ENCODE measurements around the gene TRIOBP.

The TRIOBP gene

GRCh38 chr22:37822079-37822833 lies 125.4 kb downstream of the TRIOBP start:
- no peak for DNase-seq (ENCODE audit: low read depth in 3 of 3, low spot score in 1 of 3)

- DNase-seq (ENCODE audit: low read depth in 3 of 3, low spot score in 1 of 3) = no peak
Measured at GRCh38 chr22:37823134-37823985, 126.5 kb downstream of the TRIOBP start, which contains the start of gene GALR3. TSS of gene GALR3 (plus strand) at chr22:37823382. CDS start at chr22:37823407, 25 bp downstream.

DNA sequence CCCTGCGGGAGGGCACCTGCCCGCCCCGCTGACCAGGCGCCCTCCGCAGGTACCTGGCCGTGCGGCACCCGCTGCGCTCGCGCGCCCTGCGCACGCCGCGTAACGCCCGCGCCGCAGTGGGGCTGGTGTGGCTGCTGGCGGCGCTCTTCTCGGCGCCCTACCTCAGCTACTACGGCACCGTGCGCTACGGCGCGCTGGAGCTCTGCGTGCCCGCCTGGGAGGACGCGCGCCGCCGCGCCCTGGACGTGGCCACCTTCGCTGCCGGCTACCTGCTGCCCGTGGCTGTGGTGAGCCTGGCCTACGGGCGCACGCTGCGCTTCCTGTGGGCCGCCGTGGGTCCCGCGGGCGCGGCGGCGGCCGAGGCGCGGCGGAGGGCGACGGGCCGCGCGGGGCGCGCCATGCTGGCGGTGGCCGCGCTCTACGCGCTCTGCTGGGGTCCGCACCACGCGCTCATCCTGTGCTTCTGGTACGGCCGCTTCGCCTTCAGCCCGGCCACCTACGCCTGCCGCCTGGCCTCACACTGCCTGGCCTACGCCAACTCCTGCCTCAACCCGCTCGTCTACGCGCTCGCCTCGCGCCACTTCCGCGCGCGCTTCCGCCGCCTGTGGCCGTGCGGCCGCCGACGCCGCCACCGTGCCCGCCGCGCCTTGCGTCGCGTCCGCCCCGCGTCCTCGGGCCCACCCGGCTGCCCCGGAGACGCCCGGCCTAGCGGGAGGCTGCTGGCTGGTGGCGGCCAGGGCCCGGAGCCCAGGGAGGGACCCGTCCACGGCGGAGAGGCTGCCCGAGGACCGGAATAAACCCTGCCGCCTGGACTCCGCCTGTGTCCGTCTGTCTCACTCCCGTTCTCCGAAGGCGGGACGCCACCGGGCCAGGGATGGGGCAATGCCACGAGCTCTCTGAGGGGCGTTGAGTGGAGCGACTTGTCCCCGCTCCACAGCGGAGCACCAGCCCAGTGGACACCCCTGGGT lies 128.1 kb downstream of the TRIOBP start:
- DNase-seq (ENCODE audit: low read depth in 3 of 3, low spot score in 1 of 3) = no peak

Data from stimulated activated CD4-positive, alpha-beta T cell treated with anti-CD3 and anti-CD28 coated beads, TNF-alpha, amount 100 ng/mL, for 1 hour (primary cell).